ENCODE data around the gene HACD3.

Gene HACD3

GRCh38 chr15:65559941-65560340, 29.7 kb downstream of the HACD3 start:
- TF ChIP-seq CTCF (conservative IDR thresholded peaks at IDR 0.05): no peak
- no peak for TF ChIP-seq ZFX (IDR thresholded peaks at IDR 0.05)
- H3K27ac ChIP-seq: no peak overlapping the region

- no peak for TF ChIP-seq ZFX (IDR thresholded peaks at IDR 0.05)
- H3K27ac ChIP-seq: no peak overlapping the region
Measured at GRCh38 chr15:65561934-65562333, 31.7 kb downstream of the HACD3 start.

- TF ChIP-seq CTCF (conservative IDR thresholded peaks at IDR 0.05) (no peak), ZFX (IDR thresholded peaks at IDR 0.05) (no peak)
- H3K27ac ChIP-seq: peak overlapping the region; percentile 45; the same call in 1 of the 2 replicates
Measured at GRCh38 chr15:65569728-65570127, 39.5 kb downstream of the HACD3 start.

GRCh38 chr15:65571971-65572370, 41.7 kb downstream of the HACD3 start:
- H3K27ac ChIP-seq: no peak overlapping the region
- TF ChIP-seq ZFX (IDR thresholded peaks at IDR 0.05) (no peak), CTCF (conservative IDR thresholded peaks at IDR 0.05) (no peak)

- no peak for TF ChIP-seq CTCF (conservative IDR thresholded peaks at IDR 0.05)
- TF ChIP-seq ZFX (IDR thresholded peaks at IDR 0.05): no peak
- no peak overlapping the region for H3K27ac ChIP-seq
Measured at GRCh38 chr15:65576664-65577063, 46.4 kb downstream of the HACD3 start.

GRCh38 chr15:65577129-65577996, 47.1 kb downstream of the HACD3 start:
- TF ChIP-seq CTCF (conservative IDR thresholded peaks at IDR 0.05) (no peak), ZFX (IDR thresholded peaks at IDR 0.05) (no peak)
- H3K27ac ChIP-seq: no peak overlapping the region

GRCh38 chr15:65578904-65579728, 48.9 kb downstream of the HACD3 start:
- TF ChIP-seq CTCF (conservative IDR thresholded peaks at IDR 0.05) (no peak), ZFX (IDR thresholded peaks at IDR 0.05) (no peak)
- no peak overlapping the region for H3K27ac ChIP-seq

All from C4-2B (cell line).